Fibroblast of lung (primary cell): ENCODE results near the gene UGT2A3. TPM values are rescaled to one million over a fixed set of nuclear protein-coding genes. Genes with fewer than 3 reads are reported as not detected.
"Not testable (repeated sequence)": the region's sequence is repeated elsewhere in the genome, so short reads cannot be mapped to it uniquely, and the experiment has no call there.

Source experiments
- DNase-seq, 2 donors: peaks; one replicate each; pipeline versions ENCODE4 v3.0.0 to v3.0.0-alpha.2; 2010; ENCODE audit warnings: low read depth in 2 of 2
- H2AFZ ChIP-seq: 2 replicates; pipeline ENCODE4 v1.5.1; 2012; ENCODE audit warnings: low read length, control low read depth, inconsistent platforms
- H3K27ac ChIP-seq: 2 replicates; pipeline ENCODE4 v1.5.1; 2011; ENCODE audit warnings: low read length, control low read depth; ENCODE audit not compliant: insufficient read depth
- H3K27me3 ChIP-seq: 2 replicates; pipeline ENCODE4 v1.5.1; 2011; ENCODE audit warnings: mild to moderate bottlenecking, low read length; ENCODE audit not compliant: control insufficient read depth, insufficient read depth
- H3K36me3 ChIP-seq: 2 replicates; pipeline ENCODE4 v1.5.1; 2011; ENCODE audit warnings: low read length; ENCODE audit not compliant: control insufficient read depth, insufficient read depth
- H3K4me1 ChIP-seq: 2 replicates; pipeline ENCODE4 v1.5.1; 2011; ENCODE audit warnings: low read length; ENCODE audit not compliant: control insufficient read depth, insufficient read depth; ENCODE audit errors: extremely low read depth
- H3K4me2 ChIP-seq: 2 replicates; pipeline ENCODE4 v1.5.1; 2011; ENCODE audit warnings: low read length, control low read depth; ENCODE audit not compliant: insufficient read depth; ENCODE audit errors: extremely low read depth
- H3K4me3 ChIP-seq, 4 experiments: fragments of 200-600 bp in 1 of 4; sonication (generic) in 1 of 4; replicated peaks in 1 of 4; 2 replicates each; pipeline ENCODE4 v1.5.1; 2011 to 2016; ENCODE audit warnings: low read length in 4 of 4, low read depth in 3 of 4, mild to moderate bottlenecking in 3 of 4, control low read depth in 2 of 4, inconsistent platforms in 1 of 4, mixed read lengths in 1 of 4; ENCODE audit not compliant: insufficient read depth in 1 of 4; ENCODE audit errors: control extremely low read depth in 1 of 4
- H3K79me2 ChIP-seq: 2 replicates; pipeline ENCODE4 v1.5.1; 2012; ENCODE audit warnings: mild to moderate bottlenecking, low read length, inconsistent platforms; ENCODE audit not compliant: control insufficient read depth, insufficient read depth
- H3K9ac ChIP-seq: 2 replicates; pipeline ENCODE4 v1.5.1; 2011; ENCODE audit warnings: mild to moderate bottlenecking, low read length, control low read depth; ENCODE audit not compliant: insufficient read depth
- H3K9me3 ChIP-seq: 2 replicates; pipeline ENCODE4 v1.5.1; 2012; ENCODE audit warnings: low read depth, low read length; ENCODE audit not compliant: control insufficient read depth, insufficient read depth
- H4K20me1 ChIP-seq: 2 replicates; pipeline ENCODE4 v1.5.1; 2011; ENCODE audit warnings: low read length; ENCODE audit not compliant: control insufficient read depth, insufficient read depth; ENCODE audit errors: extremely low read depth
- CTCF ChIP-seq, 2 donors: IDR thresholded peaks in 1 of 2; conservative IDR thresholded peaks in 1 of 2; 1 replicate in 1 of 2; 2 replicates in 1 of 2; pipeline ENCODE4 v1.5.1; 2011 to 2012; ENCODE audit warnings: low read length in 2 of 2, control low read depth in 1 of 2, inconsistent platforms in 1 of 2, low read depth in 1 of 2, mild to moderate bottlenecking in 1 of 2
- EZH2 ChIP-seq: IDR thresholded peaks from 2 replicates; pipeline ENCODE4 v1.5.1; 2012; ENCODE audit warnings: low read length, control low read depth, mild to moderate bottlenecking; ENCODE audit errors: missing control alignments
- polyA plus RNA-seq, 2 donors: library from polyadenylated mRNA; depleted of rRNA in 1 of 2; stranded (reverse) in 1 of 2; unstranded in 1 of 2; fragments of >200 nt; gene quantifications; 2 replicates each; pipeline ENCODE4 v1.2.1, GENCODE V29; 2011 to 2012; ENCODE audit warnings: missing spikeins in 1 of 2
- total RNA-seq: library from RNA; depleted of rRNA; stranded (reverse); fragments of >200 nt; gene quantifications from 2 replicates; pipeline ENCODE4 v1.2.1, GENCODE V29; 2014

The UGT2A3 gene
- total and polyA plus RNA-seq, 2 donors (not counting 1 experiment from before 2014, with no cell fraction given): not detected

GRCh38 chr4:68948044-68948743 lies 3.4 kb downstream of the UGT2A3 start:
- no peak overlapping the region for H3K27ac ChIP-seq
- H3K27me3 ChIP-seq: no peaks in the 10 kb centered on the region
- no peak for DNase-seq
- no peak overlapping the region for H3K4me3 ChIP-seq
- TF ChIP-seq EZH2 (no peak), CTCF (conservative IDR thresholded peaks at IDR 0.05 in 1 of 2, IDR thresholded peaks at IDR 0.05 in 1 of 2; ENCODE audit: low read depth in 1 of 2, low read length in 2 of 2) (no peak)
- H2AFZ ChIP-seq: no peak overlapping the region
- H3K36me3 ChIP-seq: no peaks in the 10 kb centered on the region
- no peak overlapping the region for H3K4me2 ChIP-seq
- no peaks in the 10 kb centered on the region for H3K9me3 ChIP-seq
- H4K20me1 ChIP-seq: no peaks in the 10 kb centered on the region
- H3K4me1 ChIP-seq: no peaks in the 10 kb centered on the region
- no peaks in the 10 kb centered on the region for H3K79me2 ChIP-seq
- H3K9ac ChIP-seq: no peak overlapping the region

GRCh38 chr4:68929076-68929737 lies 22.4 kb downstream of the UGT2A3 start:
- Histone ChIP-seq H3K4me3 (no peak overlapping the region), H3K79me2 (no peaks in the 10 kb centered on the region), H3K9me3 (no peaks in the 10 kb centered on the region), H3K27ac (no peak overlapping the region), H4K20me1 (no peaks in the 10 kb centered on the region), H3K4me1 (no peaks in the 10 kb centered on the region), H3K36me3 (no peaks in the 10 kb centered on the region), H3K9ac (no peak overlapping the region), H3K4me2 (no peak overlapping the region), H3K27me3 (no peaks in the 10 kb centered on the region), H2AFZ (no peak overlapping the region)
- no peak for DNase-seq
- no peak for TF ChIP-seq EZH2
- TF ChIP-seq CTCF (conservative IDR thresholded peaks at IDR 0.05 in 1 of 2, IDR thresholded peaks at IDR 0.05 in 1 of 2; ENCODE audit: low read depth in 1 of 2, low read length in 2 of 2): no peak

DNA sequence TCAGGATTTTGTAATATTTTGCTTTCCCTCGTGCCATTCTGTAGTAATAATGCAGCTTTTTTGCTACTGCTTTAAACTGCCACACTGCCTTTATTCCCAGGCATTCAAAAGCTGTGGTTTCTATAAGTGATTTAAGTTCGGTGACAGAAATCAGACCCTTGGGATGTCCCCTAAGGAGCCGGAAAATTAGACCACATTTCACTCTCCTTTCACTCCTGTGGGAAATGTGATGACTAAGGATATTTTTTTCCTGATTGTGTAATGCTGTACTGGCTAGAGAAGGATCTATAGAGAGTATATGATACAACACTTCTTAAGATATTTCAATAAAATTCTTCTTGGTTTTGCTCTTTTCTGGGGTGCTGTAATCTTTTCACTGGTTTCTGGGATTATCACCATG lies 24.4 kb downstream of the UGT2A3 start:
- no peak overlapping the region for H3K4me2 ChIP-seq
- H3K79me2 ChIP-seq: no peaks in the 10 kb centered on the region
- no peak overlapping the region for H3K4me3 ChIP-seq
- no peaks in the 10 kb centered on the region for H3K27me3 ChIP-seq
- no peak overlapping the region for H2AFZ ChIP-seq
- no peaks in the 10 kb centered on the region for H4K20me1 ChIP-seq
- no peaks in the 10 kb centered on the region for H3K9me3 ChIP-seq
- no peaks in the 10 kb centered on the region for H3K36me3 ChIP-seq
- no peak for DNase-seq
- TF ChIP-seq CTCF (conservative IDR thresholded peaks at IDR 0.05 in 1 of 2, IDR thresholded peaks at IDR 0.05 in 1 of 2; ENCODE audit: low read depth in 1 of 2, low read length in 2 of 2) (no peak), EZH2 (no peak)
- no peak overlapping the region for H3K9ac ChIP-seq
- H3K4me1 ChIP-seq: no peaks in the 10 kb centered on the region
- no peak overlapping the region for H3K27ac ChIP-seq

GRCh38 chr4:68922202-68922601 lies 29.4 kb downstream of the UGT2A3 start:
- H3K4me2 ChIP-seq, H4K20me1 ChIP-seq, H3K4me1 ChIP-seq, DNase-seq, H3K4me3 ChIP-seq, H3K36me3 ChIP-seq, H3K79me2 ChIP-seq, H3K9ac ChIP-seq, H3K27me3 ChIP-seq, H3K27ac ChIP-seq, H3K9me3 ChIP-seq, H2AFZ ChIP-seq: not testable (repeated sequence)
